HG03571 (cell line): ENCODE measurements around the gene PRKD2.

ENCODE experiments used
- ATAC-seq: cut with Tn5 transposase; IDR thresholded peaks from one replicate; pipeline ENCODE4 v1.9.1; 2021; ENCODE audit not compliant: unreplicated experiment

Gene PRKD2

DNA sequence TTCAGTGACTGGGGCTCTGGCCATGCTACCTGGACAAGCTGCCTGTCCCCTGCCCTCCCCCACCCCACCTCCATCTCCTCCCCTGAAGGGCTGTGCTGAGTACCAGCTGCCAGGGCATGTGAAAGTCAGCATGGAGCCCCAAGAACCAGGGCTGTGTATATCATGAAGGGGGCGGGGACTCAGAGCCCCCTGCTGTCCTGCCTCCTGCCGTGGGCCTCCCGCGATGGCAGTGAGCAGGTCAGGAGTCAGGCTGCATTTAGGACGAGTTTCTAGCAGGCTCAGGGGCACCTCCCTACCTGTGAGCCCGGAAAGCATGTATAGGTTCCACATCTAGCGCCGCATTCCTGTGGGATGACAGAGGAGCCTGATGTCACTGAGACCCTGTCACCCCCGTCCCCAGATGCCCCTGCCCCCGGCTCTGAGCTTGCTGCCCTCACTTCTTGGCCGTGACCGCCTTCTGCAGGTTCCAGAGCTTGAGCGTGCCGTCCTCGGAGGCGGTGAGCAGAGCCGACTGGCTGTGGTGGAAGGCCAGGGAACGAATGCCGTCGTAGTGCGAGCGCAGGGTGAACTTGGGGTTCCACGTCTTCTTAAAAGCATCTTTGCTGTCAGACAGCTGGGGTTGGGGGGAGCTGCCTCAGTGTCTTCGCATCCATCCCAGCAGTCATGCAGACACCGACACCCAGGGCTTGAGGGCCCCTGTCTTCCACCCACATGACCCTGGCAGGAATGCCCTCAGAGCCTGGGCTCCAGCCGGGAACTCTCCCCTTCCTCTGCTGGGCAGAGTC, 8.3 kb upstream of the PRKD2 start:
- ATAC-seq: no peak

DNA sequence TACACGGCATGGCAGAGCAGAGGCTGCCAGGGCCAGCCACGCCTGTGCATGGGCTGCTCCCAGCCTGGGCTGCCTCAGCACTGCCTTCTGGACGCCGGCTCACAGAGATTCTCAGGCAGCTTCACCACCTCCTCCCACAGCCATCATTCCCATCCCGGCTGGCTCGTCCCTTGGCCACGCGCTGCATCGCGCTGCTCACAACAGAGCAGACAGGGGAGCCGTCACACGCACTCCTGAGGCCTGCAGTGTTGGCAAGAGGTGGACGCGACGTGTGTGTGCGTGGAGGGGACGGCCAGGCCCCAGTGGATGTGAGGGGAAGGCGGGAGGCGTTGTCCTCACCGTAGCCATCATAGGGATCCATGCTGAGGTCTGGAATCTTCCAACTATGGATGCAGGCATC, 7.6 kb upstream of the PRKD2 start:
- no peak for ATAC-seq

DNA sequence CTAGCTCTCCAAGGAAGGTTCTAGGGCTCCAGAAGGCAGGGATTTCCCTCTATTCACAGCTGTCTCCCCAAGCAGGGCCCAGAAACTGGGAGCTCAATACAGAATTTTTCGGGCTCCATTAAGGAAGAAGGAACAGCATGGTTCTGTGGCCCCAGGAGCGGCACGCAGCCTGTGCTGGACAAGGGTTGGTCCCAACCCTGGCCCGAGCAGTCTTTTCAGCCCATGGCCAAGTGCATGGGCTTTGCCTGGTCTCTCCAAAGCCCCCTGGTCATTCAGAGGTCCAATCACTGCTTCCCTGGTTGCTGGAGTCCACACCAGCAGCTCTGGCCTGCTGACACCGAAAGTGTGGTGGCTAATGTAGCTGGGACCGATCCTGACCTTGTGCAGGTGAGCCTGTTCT, 6.6 kb upstream of the PRKD2 start:
- ATAC-seq: no peak

DNA sequence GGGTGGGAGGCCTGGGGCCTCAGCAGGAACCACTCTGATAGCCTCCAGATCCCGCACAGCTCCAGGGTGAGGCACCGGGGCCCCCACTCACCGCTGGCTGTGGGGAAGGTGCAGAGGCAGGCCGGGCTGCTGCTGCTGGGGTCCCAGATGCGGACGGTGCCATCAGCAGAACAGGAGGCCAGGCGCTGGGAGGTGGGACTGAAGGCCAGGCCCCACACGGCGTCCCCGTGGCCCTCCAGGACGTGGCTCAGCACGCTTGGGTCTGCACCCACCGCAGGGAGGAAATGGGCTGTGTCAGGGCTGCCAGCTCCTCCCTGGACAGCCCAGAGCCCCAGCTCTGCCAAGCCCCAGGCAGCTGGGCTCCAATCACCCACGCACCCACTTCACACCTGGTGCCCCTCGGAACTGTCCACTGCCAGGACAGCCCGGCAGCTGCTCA, 6.1 kb upstream of the PRKD2 start:
- no peak for ATAC-seq

GRCh38 chr19:46722421-46723022, 5.6 kb upstream of the PRKD2 start:
- no peak for ATAC-seq

DNA sequence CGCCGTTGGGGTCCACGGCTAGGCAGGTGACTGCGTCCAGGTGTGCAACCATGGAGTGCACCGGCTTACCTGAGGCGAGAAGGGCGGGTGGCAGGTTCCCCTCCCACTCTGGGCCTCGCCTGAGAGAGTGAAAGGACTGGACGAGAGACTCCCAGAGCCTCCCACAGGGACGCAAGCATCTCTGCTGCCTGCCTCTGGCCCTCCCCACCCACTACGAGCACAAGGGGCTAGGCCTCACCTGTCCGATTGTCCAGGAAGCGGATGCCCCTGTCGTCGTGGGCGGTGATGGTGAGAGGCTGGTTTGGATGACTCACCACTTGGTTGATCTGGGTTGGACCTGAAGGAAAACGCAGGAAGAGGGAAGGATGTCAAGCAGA, 5.1 kb upstream of the PRKD2 start:
- ATAC-seq: no peak

- no peak for ATAC-seq
These were observed 4.5 kb upstream of the PRKD2 start for GRCh38 chr19:46721269-46722003.

DNA sequence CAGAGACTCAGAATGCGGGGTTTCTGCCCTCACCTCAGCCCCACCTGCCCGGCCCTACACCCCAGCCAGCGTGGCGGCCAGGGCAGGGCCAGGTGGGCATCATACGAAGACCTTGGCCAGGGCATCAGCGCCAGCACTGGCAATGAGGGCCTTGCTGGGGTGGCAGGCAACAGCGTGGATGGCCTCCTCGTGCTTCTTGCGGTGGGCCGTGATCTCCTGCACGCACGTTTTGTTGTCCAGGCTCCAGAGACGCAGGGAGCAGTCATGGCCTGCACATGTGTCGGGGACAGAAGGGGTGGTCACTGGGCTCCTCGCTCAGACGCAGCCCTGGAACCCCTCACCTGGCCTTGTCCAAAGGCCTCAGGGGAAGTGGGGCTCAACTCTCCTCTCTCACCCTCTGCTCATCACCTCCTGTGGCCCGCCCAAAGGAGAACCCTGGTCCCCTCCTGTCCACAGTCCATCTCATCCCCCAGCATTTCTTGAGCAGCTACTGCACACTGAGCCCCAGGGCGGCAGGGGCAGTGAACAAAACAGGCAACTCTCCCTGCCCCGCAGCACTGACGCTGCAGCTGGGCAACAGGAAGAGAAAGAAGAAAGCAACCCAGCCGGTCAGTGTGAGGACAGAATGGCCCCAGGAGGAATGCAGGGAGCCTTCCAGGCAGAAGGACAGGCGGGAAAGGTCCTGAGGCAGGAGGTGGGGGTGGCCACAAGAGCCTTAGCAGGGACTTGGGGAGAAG, 3.8 kb upstream of the PRKD2 start:
- ATAC-seq: no peak

GRCh38 chr19:46719629-46720502, 3.0 kb upstream of the PRKD2 start:
- ATAC-seq: no peak

GRCh38 chr19:46718934-46719622, 2.2 kb upstream of the PRKD2 start:
- ATAC-seq: peak; percentile 32

DNA sequence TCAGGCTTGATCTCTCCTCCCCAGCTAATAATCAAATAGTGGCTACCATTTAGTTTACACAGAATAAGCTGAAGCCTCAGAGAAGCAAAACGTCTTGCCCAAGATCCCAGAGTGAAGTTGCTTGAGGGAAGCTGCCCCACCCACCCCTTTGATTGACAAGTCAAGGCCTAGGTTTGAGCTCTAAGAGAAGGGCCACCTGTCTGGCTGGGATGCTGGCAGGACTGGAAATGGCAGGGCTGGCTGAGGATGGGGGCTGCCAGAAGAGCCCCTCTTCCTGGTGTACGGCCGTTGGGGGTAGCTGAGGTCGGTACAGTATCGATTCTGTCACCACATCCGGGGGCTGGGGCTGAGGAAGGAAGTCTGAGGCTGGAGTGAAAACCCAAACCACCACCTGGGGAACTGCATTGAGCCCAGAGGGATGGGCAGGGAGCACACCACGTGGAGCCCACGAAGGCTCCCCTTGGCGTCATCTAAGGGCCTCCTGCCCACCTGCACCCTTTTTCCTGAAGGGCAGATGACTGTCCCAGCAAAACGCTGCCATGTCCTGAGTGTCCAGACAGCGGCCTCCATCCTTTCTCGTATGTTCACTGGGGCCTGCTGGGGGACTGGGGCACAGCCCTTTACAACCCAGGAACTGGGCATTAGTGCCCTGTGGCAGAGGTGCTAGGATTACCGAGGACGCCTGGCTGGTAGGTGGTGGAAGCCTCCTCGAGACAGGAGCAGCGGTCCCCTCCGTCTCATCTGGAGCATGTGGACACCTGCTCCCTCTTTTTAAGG, 1.4 kb upstream of the PRKD2 start:
- no peak for ATAC-seq

GRCh38 chr19:46717716-46718143, 816 bp upstream of the PRKD2 start:
- no peak for ATAC-seq

DNA sequence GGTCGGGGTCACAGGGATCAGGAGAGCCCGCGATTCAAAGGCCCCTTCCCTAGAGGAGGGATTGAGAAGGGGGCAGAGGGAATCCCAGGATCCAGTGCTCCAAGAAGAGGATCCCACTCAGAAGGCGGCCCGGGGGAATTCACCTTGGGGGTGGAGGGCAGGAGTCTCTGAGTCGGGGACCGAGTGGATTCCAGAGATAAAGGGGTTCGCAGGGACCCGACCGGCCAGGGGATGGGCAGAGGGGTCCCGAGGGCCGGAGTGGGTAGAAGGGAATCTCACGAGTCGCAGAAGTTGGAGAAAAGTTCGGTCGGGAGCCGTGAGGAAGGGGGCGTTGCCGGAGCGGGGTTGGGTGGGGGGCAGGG, 261 bp downstream of the PRKD2 start:
- no peak for ATAC-seq

GRCh38 chr19:46715975-46716671, 791 bp downstream of the PRKD2 start:
- no peak for ATAC-seq

DNA sequence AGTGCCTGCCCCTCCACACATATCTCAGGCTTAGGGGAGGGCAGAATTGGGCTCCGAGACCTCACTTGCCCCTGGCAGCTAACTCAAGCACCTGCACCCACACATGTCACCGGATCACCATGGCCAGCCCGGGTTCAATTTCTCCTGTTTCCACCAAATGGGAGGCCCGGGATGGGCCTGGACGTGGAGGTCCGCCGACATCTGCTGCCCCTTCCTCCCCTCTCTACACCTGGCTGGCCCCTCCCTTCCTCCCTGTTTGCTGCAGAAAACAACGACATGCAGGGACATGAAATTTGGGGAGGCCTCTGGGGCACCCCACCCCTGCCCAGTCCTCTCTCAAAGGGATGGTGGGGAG, 1.3 kb downstream of the PRKD2 start:
- ATAC-seq: no peak

DNA sequence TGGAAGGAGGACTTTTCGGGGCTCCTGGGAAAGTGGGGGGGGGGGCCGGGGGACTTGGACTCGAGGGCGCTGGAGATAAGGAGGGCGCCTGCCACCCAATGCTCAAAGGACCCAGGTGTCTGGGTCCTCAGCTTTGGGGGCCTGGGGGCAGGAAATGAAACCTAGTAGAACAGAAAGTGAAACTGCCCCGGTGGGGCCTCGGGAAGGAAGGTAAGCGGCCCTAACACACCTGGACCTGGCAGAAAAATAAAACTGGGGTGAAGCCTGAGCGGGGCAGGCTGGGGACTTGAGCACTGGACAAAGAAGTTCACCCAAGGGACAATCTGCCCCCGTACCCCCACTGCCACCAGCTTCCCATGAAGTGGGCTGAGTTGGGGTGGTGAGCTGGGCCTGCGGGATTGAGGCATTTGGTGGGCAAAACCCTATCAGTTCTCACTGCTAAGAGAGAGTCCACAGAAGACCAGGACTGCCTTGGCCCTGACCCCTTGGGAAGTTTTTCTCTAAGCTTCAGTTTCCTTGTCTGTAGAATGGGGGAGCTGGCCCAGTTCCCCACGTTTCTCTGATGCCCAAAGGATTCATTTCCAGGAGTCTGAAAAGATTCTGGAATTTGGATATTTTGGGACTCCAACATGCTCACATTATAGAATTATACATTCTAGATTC, 2.3 kb downstream of the PRKD2 start:
- no peak for ATAC-seq

- no peak for ATAC-seq
These were observed 3.0 kb downstream of the PRKD2 start for GRCh38 chr19:46713781-46714443.
